Esophagus muscularis mucosa (tissue), 3 donors: ENCODE measurements around the gene CCNE1.

Experiments
- CTCF ChIP-seq, 3 experiments: fragments of 200-600 bp in 2 of 3; fragments of 450-650 bp in 1 of 3; sonication (generic) in 2 of 3; IDR thresholded peaks; one replicate each; pipeline ENCODE4 v1.5.1; 2017 to 2019; ENCODE audit warnings: antibody characterized with exemption in 3 of 3, mild to moderate bottlenecking in 2 of 3, moderate library complexity in 1 of 3
- POLR2A ChIP-seq: fragments of 450-650 bp; IDR thresholded peaks from one replicate; pipeline ENCODE4 v1.6.1; 2017; ENCODE audit warnings: antibody characterized with exemption, moderate library complexity, mild to moderate bottlenecking, low read depth

GRCh38 chr19:29812080-29812880 lies 489 bp downstream of the CCNE1 start:
- no peak for TF ChIP-seq POLR2A
- TF ChIP-seq CTCF (IDR thresholded peaks at IDR 0.05) = no peak
